Tibial nerve (tissue), 4 donors: ENCODE results near the gene DDI1.

Source experiments
- CTCF ChIP-seq, 5 experiments: fragments of 200-600 bp in 3 of 5; fragments of 450-650 bp in 2 of 5; sonication (generic) in 3 of 5; IDR thresholded peaks; one replicate each; pipeline ENCODE4 v1.5.1; 2016 to 2019; ENCODE audit warnings: antibody characterized with exemption in 5 of 5, mild to moderate bottlenecking in 3 of 5, moderate library complexity in 2 of 5
- EP300 ChIP-seq, 2 donors: sonication (generic); formaldehyde crosslinking; IDR thresholded peaks; one replicate each; pipeline ENCODE4 v1.6.1; 2017; ENCODE audit warnings: antibody characterized with exemption in 2 of 2, mild to moderate bottlenecking in 1 of 2
- POLR2A ChIP-seq, 2 donors: fragments of 450-650 bp; IDR thresholded peaks; one replicate each; pipeline ENCODE4 v1.6.1; 2017; ENCODE audit warnings: antibody characterized with exemption in 2 of 2, mild to moderate bottlenecking in 2 of 2, moderate library complexity in 2 of 2

GRCh38 chr11:104046331-104046730 lies 9.9 kb downstream of the DDI1 start:
- TF ChIP-seq EP300 (IDR thresholded peaks at IDR 0.05) = no peak
- no peak for TF ChIP-seq CTCF (IDR thresholded peaks at IDR 0.05)
- no peak for TF ChIP-seq POLR2A (IDR thresholded peaks at IDR 0.05)
